HCT116 (cell line): ENCODE data around the gene BICD1.

Source experiments
- CBX3 ChIP-seq: IDR thresholded peaks from 2 replicates; pipeline ENCODE4 v1.6.1; 2012; ENCODE audit warnings: low read depth
- CTCF ChIP-seq, 3 experiments: fragments of 200-600 bp in 1 of 3; sonication (generic) in 1 of 3; IDR thresholded peaks in 2 of 3; conservative IDR thresholded peaks in 1 of 3; 2 replicates each; pipeline ENCODE4 v1.5.1; 2012 to 2017; ENCODE audit warnings: low read depth in 2 of 3, low read length in 2 of 3, antibody characterized with exemption in 1 of 3, borderline replicate concordance in 1 of 3, control low read depth in 1 of 3, mild to moderate bottlenecking in 1 of 3, mixed read lengths in 1 of 3, mixed run types in 1 of 3, moderate library complexity in 1 of 3; ENCODE audit not compliant: insufficient read depth in 1 of 3
- EZH2 ChIP-seq: fragments of 200-600 bp; sonication (generic); IDR thresholded peaks from 2 replicates; pipeline ENCODE4 v1.6.1; 2017; ENCODE audit warnings: antibody characterized with exemption, mixed run types
- EZH2phosphoT487 ChIP-seq: fragments of 200-600 bp; IDR thresholded peaks from 2 replicates; pipeline ENCODE4 v1.6.1; 2018; ENCODE audit warnings: antibody characterized with exemption, borderline replicate concordance
- JUND ChIP-seq: IDR thresholded peaks from 2 replicates; pipeline ENCODE4 v1.6.1; 2012
- TCF7L2 ChIP-seq: IDR thresholded peaks from 2 replicates; pipeline ENCODE4 v1.7.0; 2011; ENCODE audit warnings: borderline replicate concordance, inconsistent platforms; ENCODE audit not compliant: insufficient read depth, insufficient read length; ENCODE audit errors: extremely low read depth

GRCh38 chr12:32076941-32077340, 29.7 kb upstream of the BICD1 start:
- TF ChIP-seq TCF7L2 (no peak), CTCF (IDR thresholded peaks at IDR 0.05 in 2 of 3, conservative IDR thresholded peaks at IDR 0.05 in 1 of 3; ENCODE audit: borderline replicate concordance in 1 of 3, insufficient read depth in 1 of 3, low read depth in 2 of 3, low read length in 2 of 3) (no peak), CBX3 (no peak), EZH2 (no peak), JUND (no peak), EZH2phosphoT487 (no peak)
